ENCODE data around the gene YBX2.

DNA sequence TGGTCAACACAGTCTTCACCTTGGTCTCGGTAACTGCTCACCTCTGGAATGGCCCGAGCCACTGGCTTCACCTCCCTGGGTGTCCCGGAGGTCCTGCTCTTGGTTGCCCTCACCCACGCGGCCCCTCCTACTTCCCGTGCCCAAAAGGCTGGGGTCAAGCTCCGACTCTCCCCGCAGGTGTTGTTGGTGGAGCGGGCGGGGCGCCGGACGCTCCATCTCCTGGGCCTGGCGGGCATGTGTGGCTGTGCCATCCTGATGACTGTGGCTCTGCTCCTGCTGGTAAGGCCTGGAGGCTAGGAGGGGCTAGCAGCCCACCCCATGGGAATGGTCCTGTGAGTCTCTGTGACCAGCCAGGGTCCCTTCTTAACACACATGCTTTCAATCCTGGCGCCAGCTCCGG lies 9.5 kb downstream of the YBX2 start:
- TF ChIP-seq, protein P1, sequence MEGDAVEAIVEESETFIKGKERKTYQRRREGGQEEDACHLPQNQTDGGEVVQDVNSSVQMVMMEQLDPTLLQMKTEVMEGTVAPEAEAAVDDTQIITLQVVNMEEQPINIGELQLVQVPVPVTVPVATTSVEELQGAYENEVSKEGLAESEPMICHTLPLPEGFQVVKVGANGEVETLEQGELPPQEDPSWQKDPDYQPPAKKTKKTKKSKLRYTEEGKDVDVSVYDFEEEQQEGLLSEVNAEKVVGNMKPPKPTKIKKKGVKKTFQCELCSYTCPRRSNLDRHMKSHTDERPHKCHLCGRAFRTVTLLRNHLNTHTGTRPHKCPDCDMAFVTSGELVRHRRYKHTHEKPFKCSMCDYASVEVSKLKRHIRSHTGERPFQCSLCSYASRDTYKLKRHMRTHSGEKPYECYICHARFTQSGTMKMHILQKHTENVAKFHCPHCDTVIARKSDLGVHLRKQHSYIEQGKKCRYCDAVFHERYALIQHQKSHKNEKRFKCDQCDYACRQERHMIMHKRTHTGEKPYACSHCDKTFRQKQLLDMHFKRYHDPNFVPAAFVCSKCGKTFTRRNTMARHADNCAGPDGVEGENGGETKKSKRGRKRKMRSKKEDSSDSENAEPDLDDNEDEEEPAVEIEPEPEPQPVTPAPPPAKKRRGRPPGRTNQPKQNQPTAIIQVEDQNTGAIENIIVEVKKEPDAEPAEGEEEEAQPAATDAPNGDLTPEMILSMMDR (IDR thresholded peaks at IDR 0.05), result no peak
- no peak for TF ChIP-seq POLR2A (IDR thresholded peaks at IDR 0.05)

All from adrenal gland (tissue), 5 donors.